ENCODE data around the gene ALDH3A2. TPM values are rescaled to one million over a fixed set of nuclear protein-coding genes. Genes with fewer than 3 reads are reported as not detected.

Gene ALDH3A2
- total and polyA plus RNA-seq, 2 of the 8 experiments (the other 6 are each of a cell fraction or from before 2014, with no cell fraction given): 20.6 to 72.9 TPM

DNA sequence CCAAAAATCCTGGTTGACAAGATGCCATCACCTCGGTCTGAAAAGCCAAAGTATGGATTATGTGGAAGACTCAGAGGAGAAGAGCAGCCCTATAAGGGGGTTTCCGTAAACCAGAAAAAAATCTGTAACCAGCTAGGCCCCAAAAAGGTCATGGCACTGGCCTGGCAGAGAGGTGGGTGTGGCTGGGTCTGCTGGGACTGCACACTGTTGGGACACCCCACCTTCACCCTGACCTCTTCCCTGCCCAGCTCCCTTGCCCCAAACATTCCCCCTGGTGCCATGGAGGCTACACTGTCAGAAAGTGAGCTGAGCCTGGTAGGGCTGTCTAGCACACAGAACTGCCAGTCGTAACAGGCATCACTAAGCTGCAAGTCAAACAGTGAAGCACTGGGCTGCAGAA is 61.3 kb downstream of the ALDH3A2 start:
- Histone ChIP-seq H2BK15ac (ENCODE audit: low read length) (0 out of 2 replicates have a peak overlapping the region, but pooled peaks have one; percentile 72), H3K23ac (ENCODE audit: insufficient read length) (no peak overlapping the region), H3K4me3 (ENCODE audit: extremely low read depth in 1 of 4, insufficient read depth in 2 of 4, low read depth in 3 of 4, low read length in 4 of 4) (no peak overlapping the region), H2AFZ (ENCODE audit: low read length) (no peak overlapping the region), H2AK5ac (ENCODE audit: low read depth, low read length) (no peak overlapping the region), H3K36me3 (ENCODE audit: control insufficient read depth in 2 of 4, insufficient read depth in 4 of 4, low read length in 3 of 4) (no peaks in the 10 kb centered on the region), H4K5ac (ENCODE audit: insufficient read length, low read depth, low read length) (no peak overlapping the region), H4K8ac (ENCODE audit: extremely low read depth, insufficient read depth, low read length) (no peak overlapping the region), H4K91ac (replicated peaks; ENCODE audit: insufficient read length, low read length) (no peak overlapping the region), H3K4ac (replicated peaks; ENCODE audit: insufficient read length, low read depth, low read length) (peak overlapping the region; percentile 91), H3K18ac (ENCODE audit: extremely low read depth, low read length) (no peak overlapping the region), H3K9me3 (ENCODE audit: insufficient read depth in 2 of 2, low read depth in 1 of 2, low read length in 1 of 2) (no peaks in the 10 kb centered on the region), H3K79me1 (ENCODE audit: low read depth, low read length) (no peaks in the 10 kb centered on the region), H2BK12ac (ENCODE audit: low read depth, low read length) (no peak overlapping the region), H2BK120ac (replicated peaks; ENCODE audit: low read depth, low read length) (no peak overlapping the region), H2BK5ac (ENCODE audit: low read depth, low read length) (no peak overlapping the region), H3K4me1 (replicated peaks in 1 of 4; ENCODE audit: control insufficient read depth in 3 of 4, insufficient read depth in 4 of 4, low read length in 3 of 4) (peaks cover 2 to 26% (median 13%) of the 10 kb centered on the region in 4 experiments), H3K9ac (replicated peaks in 1 of 4; ENCODE audit: extremely low read depth in 1 of 4, low read depth in 3 of 4, low read length in 3 of 4) (no peak overlapping the region), H4K20me1 (replicated peaks in 1 of 2; ENCODE audit: control insufficient read depth in 1 of 2, insufficient read depth in 2 of 2, low read length in 2 of 2) (no peaks in the 10 kb centered on the region), H3K27me3 (replicated peaks in 1 of 4; ENCODE audit: control insufficient read depth in 3 of 4, extremely low read depth in 1 of 4, insufficient read depth in 3 of 4, low read length in 3 of 4) (no peaks in the 10 kb centered on the region), H3K4me2 (ENCODE audit: insufficient read depth in 1 of 2, low read depth in 2 of 2, low read length in 2 of 2) (no peak overlapping the region), H2BK20ac (ENCODE audit: low read length) (no peak overlapping the region), H3K27ac (ENCODE audit: low read depth, low read length) (no peak overlapping the region), H3K23me2 (ENCODE audit: low read depth, low read length) (no peaks in the 10 kb centered on the region), H3K14ac (ENCODE audit: insufficient read length) (no peak overlapping the region), H3K79me2 (ENCODE audit: control insufficient read depth in 1 of 2, insufficient read depth in 2 of 2, low read length in 2 of 2) (no peaks in the 10 kb centered on the region), H3K56ac (replicated peaks; ENCODE audit: insufficient read length, low read depth, low read length) (no peak overlapping the region)
- 87% methylated on average over 3 of the region's 3 CpGs; no CpG with 5 or more reads in 1 of the 2 experiments for WGBS, 2 experiments (ENCODE audit: extremely low coverage in 1 of 2, insufficient coverage in 1 of 2, insufficient read length in 1 of 2, insufficient replicate concordance in 2 of 2, low coverage in 1 of 2, low lambda C conversion rate in 2 of 2, missing lambda C conversion rate in 1 of 2)
- POLR2A ChIA-PET (ENCODE audit: partially characterized antibody): no interaction called here
- CTCF ChIA-PET (ENCODE audit: partially characterized antibody): interaction anchor here (1.0 to 2.9 kb wide), 5 partner anchors 9 to 56 kb away, joined by 3 to 15 read pairs (median 4); no protein-coding TSS in a partner anchor
- FAIRE-seq (no peak), DNase-seq (ENCODE audit: low read depth in 1 of 2, low spot score in 2 of 2) (no peak)
- TF ChIP-seq BACH1 (IDR thresholded peaks at IDR 0.05; ENCODE audit: low read length) (no peak), EGR1 (IDR thresholded peaks at IDR 0.05; ENCODE audit: borderline replicate concordance, low read depth, low read length) (no peak), KDM1A (IDR thresholded peaks at IDR 0.05; ENCODE audit: borderline replicate concordance, low read length) (no peak), SIN3A (conservative IDR thresholded peaks at IDR 0.05 in 1 of 2, IDR thresholded peaks at IDR 0.05 in 1 of 2; ENCODE audit: low read depth in 1 of 2, low read length in 2 of 2) (no peak), SIRT6 (IDR thresholded peaks at IDR 0.05; ENCODE audit: low read length) (no peak), RAD21 (IDR thresholded peaks at IDR 0.05 in 1 of 2, conservative IDR thresholded peaks at IDR 0.05 in 1 of 2; ENCODE audit: low read depth in 2 of 2, low read length in 2 of 2) (no peak), ZNF274 (IDR thresholded peaks at IDR 0.05; ENCODE audit: borderline replicate concordance, extremely low read depth, low read length) (no peak), RBBP5 (IDR thresholded peaks at IDR 0.05; ENCODE audit: borderline replicate concordance, low read depth, low read length) (no peak), POLR2AphosphoS5 (IDR thresholded peaks at IDR 0.05; ENCODE audit: low read depth, low read length) (no peak), CBX8 (IDR thresholded peaks at IDR 0.05; ENCODE audit: borderline replicate concordance, low read depth, low read length) (no peak), KDM4A (IDR thresholded peaks at IDR 0.05; ENCODE audit: low read depth, low read length, severe bottlenecking) (no peak), CREB1 (IDR thresholded peaks at IDR 0.05) (no peak), TAF1 (IDR thresholded peaks at IDR 0.05; ENCODE audit: low read depth, low read length) (no peak)
- TF ChIP-seq, protein P1, sequence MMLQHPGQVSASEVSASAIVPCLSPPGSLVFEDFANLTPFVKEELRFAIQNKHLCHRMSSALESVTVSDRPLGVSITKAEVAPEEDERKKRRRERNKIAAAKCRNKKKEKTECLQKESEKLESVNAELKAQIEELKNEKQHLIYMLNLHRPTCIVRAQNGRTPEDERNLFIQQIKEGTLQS (IDR thresholded peaks at IDR 0.05; ENCODE audit: insufficient read depth, low read depth, low read length): no peak

All from H1 (cell line).